ENCODE data around the gene TRAK2.
"Not testable (repeated sequence)": the region's sequence is repeated elsewhere in the genome, so short reads cannot be mapped to it uniquely, and the experiment has no call there.

TRAK2 gene

GRCh38 chr2:201451292-201452057 is at the start of gene TRAK2, which contains the start of gene STRADB:
TRAK2 (minus strand) TSS chr2:201451458; CDS start chr2:201420507, 30,951 bp downstream.
STRADB (plus strand) TSS chr2:201451740; CDS start chr2:201454841, 3,101 bp downstream.
- no peak for TF ChIP-seq CTCF (IDR thresholded peaks at IDR 0.05)
- peak within 1 kb of the TSS; percentile 84 to 94 for H3K27ac ChIP-seq
- peak; percentile 96 for DNase-seq (ENCODE audit: low spot score)
- peak within 1 kb of the TSS; percentile 95 for H3K4me3 ChIP-seq

GRCh38 chr2:201500534-201500933 is 49.3 kb upstream of the TRAK2 start:
- DNase-seq (ENCODE audit: low spot score): no peak
- H3K27ac ChIP-seq: no peak overlapping the region
- H3K4me3 ChIP-seq: no peak overlapping the region
- no peak for TF ChIP-seq CTCF (IDR thresholded peaks at IDR 0.05)

GRCh38 chr2:201496785-201497184 is 45.5 kb upstream of the TRAK2 start:
- H3K27ac ChIP-seq: no peak overlapping the region
- TF ChIP-seq CTCF (IDR thresholded peaks at IDR 0.05): no peak
- no peak for DNase-seq (ENCODE audit: low spot score)
- H3K4me3 ChIP-seq: no peak overlapping the region

- TF ChIP-seq CTCF (IDR thresholded peaks at IDR 0.05): no peak
- no peak overlapping the region for H3K4me3 ChIP-seq
- no peak overlapping the region for H3K27ac ChIP-seq
- no peak for DNase-seq (ENCODE audit: low spot score)
These were observed 39.0 kb upstream of the TRAK2 start for GRCh38 chr2:201490291-201490690.

DNA sequence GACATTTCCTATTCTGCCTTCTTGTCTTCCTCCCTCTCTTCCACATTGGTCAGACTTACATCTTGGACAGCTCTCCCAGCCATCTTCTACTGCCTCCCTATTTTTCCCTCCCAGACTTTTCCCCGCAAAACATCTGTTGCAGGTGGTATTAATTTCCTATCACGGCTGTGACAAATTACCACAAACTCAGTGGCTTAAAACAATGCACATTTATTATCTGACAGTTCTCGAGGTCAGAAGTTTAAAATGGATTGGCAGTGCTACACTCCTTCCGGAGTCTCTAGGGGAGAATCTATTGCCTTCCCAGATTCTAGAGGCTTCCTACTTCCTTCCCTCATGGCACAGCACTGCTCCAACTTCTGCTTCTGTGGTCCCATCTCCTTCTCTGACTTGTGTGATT is 33.5 kb upstream of the TRAK2 start:
- no peak for TF ChIP-seq CTCF (IDR thresholded peaks at IDR 0.05)
- H3K27ac ChIP-seq: no peak overlapping the region
- no peak overlapping the region for H3K4me3 ChIP-seq
- DNase-seq (ENCODE audit: low spot score): no peak

- not testable (repeated sequence) for H3K4me3 ChIP-seq; H3K27ac ChIP-seq; DNase-seq (ENCODE audit: low spot score)
These were observed 32.5 kb upstream of the TRAK2 start for GRCh38 chr2:201483758-201484157.

DNA sequence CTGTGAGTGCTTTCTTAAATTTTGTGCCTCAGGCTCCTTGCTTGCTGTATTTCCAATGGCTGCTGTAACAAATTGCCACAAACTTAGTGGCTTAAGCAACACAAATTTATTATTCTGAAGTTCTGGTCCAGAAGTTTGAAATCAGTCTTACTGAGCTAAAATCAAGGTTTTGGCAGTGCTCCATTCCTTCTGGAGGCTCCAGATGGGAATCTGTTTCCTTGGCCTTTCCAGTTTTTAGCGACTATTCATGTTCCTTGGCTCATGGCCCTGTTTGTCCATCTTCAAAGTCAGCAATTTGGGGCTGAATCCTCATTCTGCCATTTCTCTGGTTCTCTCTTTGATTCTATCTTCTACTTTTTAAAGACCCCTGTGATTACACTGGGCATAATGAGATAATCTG is 32.1 kb upstream of the TRAK2 start:
- no peak overlapping the region for H3K4me3 ChIP-seq
- H3K27ac ChIP-seq: no peak overlapping the region
- no peak for DNase-seq (ENCODE audit: low spot score)
- no peak for TF ChIP-seq CTCF (IDR thresholded peaks at IDR 0.05)

All from coronary artery (tissue), 2 donors.